ENCODE data around the gene PLPPR1. TPM values are rescaled to one million over a fixed set of nuclear protein-coding genes. Genes with fewer than 3 reads are reported as not detected.

Gene PLPPR1
- total RNA-seq (2021; ENCODE audit: unreplicated experiment) = not detected
- not detected for polyA plus RNA-seq (2012; ENCODE audit: insufficient read length)
- Bru-seq, nascent RNA = percentile 5 among the genes with signal in this experiment
- percentile 3 among the genes with signal in this experiment for BruChase-seq, experiment 1, labeled RNA remaining after a 2-hour chase
- percentile 4 among the genes with signal in this experiment for BruChase-seq, experiment 2, labeled RNA remaining after a 6-hour chase
- long read RNA-seq = 0 reads

GRCh38 chr9:101028346-101029314 lies at the start of gene PLPPR1:
PLPPR1 (plus strand) TSS chr9:101028727.
- H3K27me3 ChIP-seq (ENCODE audit: control insufficient read depth, insufficient read depth, low read length) = peaks cover 13% of the 10 kb centered on the region
- ChIA-PET POLR2A (no interaction called here), CTCF (no interaction called here)
- H3K9me3 ChIP-seq (ENCODE audit: control insufficient read depth, insufficient read depth, low read depth, low read length) = no peaks in the 10 kb centered on the region
- DNase-seq (ENCODE audit: low read depth, low spot score) = no peak
- peak; percentile 88 for ATAC-seq
- in situ Hi-C loops (cut with HindIII; ENCODE audit: low pct_unique_long_range_greater_than_20kb, low sequenced_read_pairs) = no loop called here
- H3K4me3 ChIP-seq (ENCODE audit: low read depth in 2 of 2, low read length in 2 of 2) = peak within 1 kb of the TSS; percentile 48 to 58
- intact Hi-C loops (cut with micrococcal nuclease; ENCODE audit: unreplicated experiment) = no loop called here
- H3K4me1 ChIP-seq (ENCODE audit: control insufficient read depth, insufficient read depth, low read length) = no peaks in the 10 kb centered on the region
- no peak within 1 kb of the TSS for H3K27ac ChIP-seq (ENCODE audit: low read length)
- no peaks in the 10 kb centered on the region for H3K36me3 ChIP-seq (ENCODE audit: control insufficient read depth, insufficient read depth, low read length)
- TF ChIP-seq SIN3A (IDR thresholded peaks at IDR 0.05; ENCODE audit: borderline replicate concordance, insufficient read depth, low read depth, low read length) = no peak
- no peak for TF ChIP-seq TCF7L2 (IDR thresholded peaks at IDR 0.05; ENCODE audit: low read depth, low read length)
- TF ChIP-seq, protein P1, sequence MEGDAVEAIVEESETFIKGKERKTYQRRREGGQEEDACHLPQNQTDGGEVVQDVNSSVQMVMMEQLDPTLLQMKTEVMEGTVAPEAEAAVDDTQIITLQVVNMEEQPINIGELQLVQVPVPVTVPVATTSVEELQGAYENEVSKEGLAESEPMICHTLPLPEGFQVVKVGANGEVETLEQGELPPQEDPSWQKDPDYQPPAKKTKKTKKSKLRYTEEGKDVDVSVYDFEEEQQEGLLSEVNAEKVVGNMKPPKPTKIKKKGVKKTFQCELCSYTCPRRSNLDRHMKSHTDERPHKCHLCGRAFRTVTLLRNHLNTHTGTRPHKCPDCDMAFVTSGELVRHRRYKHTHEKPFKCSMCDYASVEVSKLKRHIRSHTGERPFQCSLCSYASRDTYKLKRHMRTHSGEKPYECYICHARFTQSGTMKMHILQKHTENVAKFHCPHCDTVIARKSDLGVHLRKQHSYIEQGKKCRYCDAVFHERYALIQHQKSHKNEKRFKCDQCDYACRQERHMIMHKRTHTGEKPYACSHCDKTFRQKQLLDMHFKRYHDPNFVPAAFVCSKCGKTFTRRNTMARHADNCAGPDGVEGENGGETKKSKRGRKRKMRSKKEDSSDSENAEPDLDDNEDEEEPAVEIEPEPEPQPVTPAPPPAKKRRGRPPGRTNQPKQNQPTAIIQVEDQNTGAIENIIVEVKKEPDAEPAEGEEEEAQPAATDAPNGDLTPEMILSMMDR (IDR thresholded peaks at IDR 0.05) = no peak
- no peak for TF ChIP-seq POLR2AphosphoS5 (IDR thresholded peaks at IDR 0.05; ENCODE audit: low read depth, low read length)
- TF ChIP-seq, protein P2, sequence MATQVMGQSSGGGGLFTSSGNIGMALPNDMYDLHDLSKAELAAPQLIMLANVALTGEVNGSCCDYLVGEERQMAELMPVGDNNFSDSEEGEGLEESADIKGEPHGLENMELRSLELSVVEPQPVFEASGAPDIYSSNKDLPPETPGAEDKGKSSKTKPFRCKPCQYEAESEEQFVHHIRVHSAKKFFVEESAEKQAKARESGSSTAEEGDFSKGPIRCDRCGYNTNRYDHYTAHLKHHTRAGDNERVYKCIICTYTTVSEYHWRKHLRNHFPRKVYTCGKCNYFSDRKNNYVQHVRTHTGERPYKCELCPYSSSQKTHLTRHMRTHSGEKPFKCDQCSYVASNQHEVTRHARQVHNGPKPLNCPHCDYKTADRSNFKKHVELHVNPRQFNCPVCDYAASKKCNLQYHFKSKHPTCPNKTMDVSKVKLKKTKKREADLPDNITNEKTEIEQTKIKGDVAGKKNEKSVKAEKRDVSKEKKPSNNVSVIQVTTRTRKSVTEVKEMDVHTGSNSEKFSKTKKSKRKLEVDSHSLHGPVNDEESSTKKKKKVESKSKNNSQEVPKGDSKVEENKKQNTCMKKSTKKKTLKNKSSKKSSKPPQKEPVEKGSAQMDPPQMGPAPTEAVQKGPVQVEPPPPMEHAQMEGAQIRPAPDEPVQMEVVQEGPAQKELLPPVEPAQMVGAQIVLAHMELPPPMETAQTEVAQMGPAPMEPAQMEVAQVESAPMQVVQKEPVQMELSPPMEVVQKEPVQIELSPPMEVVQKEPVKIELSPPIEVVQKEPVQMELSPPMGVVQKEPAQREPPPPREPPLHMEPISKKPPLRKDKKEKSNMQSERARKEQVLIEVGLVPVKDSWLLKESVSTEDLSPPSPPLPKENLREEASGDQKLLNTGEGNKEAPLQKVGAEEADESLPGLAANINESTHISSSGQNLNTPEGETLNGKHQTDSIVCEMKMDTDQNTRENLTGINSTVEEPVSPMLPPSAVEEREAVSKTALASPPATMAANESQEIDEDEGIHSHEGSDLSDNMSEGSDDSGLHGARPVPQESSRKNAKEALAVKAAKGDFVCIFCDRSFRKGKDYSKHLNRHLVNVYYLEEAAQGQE (IDR thresholded peaks at IDR 0.05; ENCODE audit: insufficient read depth in 1 of 2, low read depth in 2 of 2, low read length in 1 of 2) = no peak
- no TSS peak for BruUV-seq (replicated peaks)

GRCh38 chr9:100989731-100990130 lies 38.8 kb upstream of the PLPPR1 start:
- CTCF ChIA-PET = no interaction called here
- POLR2A ChIA-PET = no interaction called here
- TF ChIP-seq, protein P1 (IDR thresholded peaks at IDR 0.05) = no peak
- TF ChIP-seq SIN3A (IDR thresholded peaks at IDR 0.05; ENCODE audit: borderline replicate concordance, insufficient read depth, low read depth, low read length) (no peak), POLR2AphosphoS5 (IDR thresholded peaks at IDR 0.05; ENCODE audit: low read depth, low read length) (no peak), TCF7L2 (IDR thresholded peaks at IDR 0.05; ENCODE audit: low read depth, low read length) (no peak)
- TF ChIP-seq, protein P2 (IDR thresholded peaks at IDR 0.05; ENCODE audit: insufficient read depth in 1 of 2, low read depth in 2 of 2, low read length in 1 of 2) = no peak
- H3K36me3 ChIP-seq (ENCODE audit: control insufficient read depth, insufficient read depth, low read length) = no peaks in the 10 kb centered on the region
- H3K4me1 ChIP-seq (ENCODE audit: control insufficient read depth, insufficient read depth, low read length) = no peaks in the 10 kb centered on the region
- BruUV-seq (replicated peaks) = no TSS peak
- H3K9me3 ChIP-seq (ENCODE audit: control insufficient read depth, insufficient read depth, low read depth, low read length) = no peaks in the 10 kb centered on the region
- no peak overlapping the region for H3K4me3 ChIP-seq (ENCODE audit: low read depth in 2 of 2, low read length in 2 of 2)
- intact Hi-C loops (cut with micrococcal nuclease; ENCODE audit: unreplicated experiment) (no loop called here), in situ Hi-C loops (cut with HindIII; ENCODE audit: low pct_unique_long_range_greater_than_20kb, low sequenced_read_pairs) (no loop called here)
- no peaks in the 10 kb centered on the region for H3K27me3 ChIP-seq (ENCODE audit: control insufficient read depth, insufficient read depth, low read length)
- H3K27ac ChIP-seq (ENCODE audit: low read length) = no peak overlapping the region
- DNase-seq (ENCODE audit: low read depth, low spot score) (no peak), ATAC-seq (no peak)

Data from Panc1 (cell line).